ENCODE data around the gene TMPRSS4.

The TMPRSS4 gene

GRCh38 chr11:118108513-118108912, 31.6 kb downstream of the TMPRSS4 start:
- no peak for DNase-seq

DNA sequence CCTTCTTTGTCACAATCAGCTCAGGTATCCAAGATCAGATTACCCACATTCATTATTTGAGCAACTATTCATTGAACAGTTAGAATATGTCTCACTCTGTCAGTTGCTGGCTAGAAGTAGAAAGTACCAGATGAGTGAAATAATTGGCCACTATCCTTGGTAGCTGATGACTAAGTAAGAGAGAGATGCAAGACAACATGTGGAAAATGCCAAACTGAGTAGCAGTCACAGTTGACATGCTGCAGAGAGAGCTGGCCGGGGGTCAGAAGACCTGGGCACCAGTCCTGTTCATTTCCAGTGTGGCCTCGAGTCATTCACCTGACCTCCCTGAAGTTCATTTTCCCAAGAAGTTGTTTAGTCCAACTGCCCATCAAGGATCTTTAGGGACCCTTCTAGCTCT, 32.4 kb downstream of the TMPRSS4 start:
- no peak for DNase-seq

DNA sequence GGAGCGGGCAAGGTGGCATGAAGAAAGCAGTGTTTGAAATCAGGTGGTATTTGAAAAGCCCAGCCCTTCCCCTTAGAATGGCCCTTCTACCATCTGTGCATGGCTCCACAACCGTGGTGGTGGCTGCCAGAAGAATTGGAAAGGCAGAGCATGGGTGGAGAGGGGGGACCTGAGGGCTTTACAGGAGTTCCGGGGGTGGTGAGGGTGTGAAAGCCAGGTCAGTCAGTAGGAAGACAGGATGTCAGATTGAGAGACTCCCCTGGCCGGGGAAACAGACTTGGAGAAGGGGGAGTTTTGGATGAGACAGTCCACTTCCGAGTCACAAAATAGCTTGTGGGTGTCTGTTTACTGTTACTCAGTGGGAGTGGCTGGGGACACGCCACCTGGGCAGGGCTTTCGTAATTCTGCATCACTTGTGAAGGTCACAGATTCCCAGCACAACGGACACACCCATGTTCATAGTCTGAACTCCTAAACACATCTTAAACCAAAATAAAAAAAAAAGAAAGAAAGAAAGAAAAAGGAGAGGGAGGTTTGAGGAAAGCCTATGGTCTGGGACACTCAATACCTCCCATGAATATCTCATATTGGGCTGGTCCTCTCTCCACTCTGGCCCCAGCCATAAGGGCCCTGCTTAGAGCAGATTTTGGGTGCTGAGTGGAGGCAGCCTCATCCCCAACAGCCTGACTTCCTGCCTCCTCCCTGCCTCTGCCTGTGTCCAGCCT, 34.3 kb downstream of the TMPRSS4 start:
- DNase-seq = no peak

DNA sequence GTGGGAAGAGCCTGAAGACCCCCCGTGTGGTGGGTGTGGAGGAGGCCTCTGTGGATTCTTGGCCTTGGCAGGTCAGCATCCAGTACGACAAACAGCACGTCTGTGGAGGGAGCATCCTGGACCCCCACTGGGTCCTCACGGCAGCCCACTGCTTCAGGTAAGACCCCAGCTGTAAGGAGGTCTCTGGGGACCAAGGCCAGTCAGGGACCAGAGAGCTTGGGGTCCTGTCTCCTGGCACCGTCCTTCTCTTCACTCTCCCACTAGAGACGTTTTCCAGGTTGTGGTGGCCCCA, 34.8 kb downstream of the TMPRSS4 start:
- DNase-seq = no peak

DNA sequence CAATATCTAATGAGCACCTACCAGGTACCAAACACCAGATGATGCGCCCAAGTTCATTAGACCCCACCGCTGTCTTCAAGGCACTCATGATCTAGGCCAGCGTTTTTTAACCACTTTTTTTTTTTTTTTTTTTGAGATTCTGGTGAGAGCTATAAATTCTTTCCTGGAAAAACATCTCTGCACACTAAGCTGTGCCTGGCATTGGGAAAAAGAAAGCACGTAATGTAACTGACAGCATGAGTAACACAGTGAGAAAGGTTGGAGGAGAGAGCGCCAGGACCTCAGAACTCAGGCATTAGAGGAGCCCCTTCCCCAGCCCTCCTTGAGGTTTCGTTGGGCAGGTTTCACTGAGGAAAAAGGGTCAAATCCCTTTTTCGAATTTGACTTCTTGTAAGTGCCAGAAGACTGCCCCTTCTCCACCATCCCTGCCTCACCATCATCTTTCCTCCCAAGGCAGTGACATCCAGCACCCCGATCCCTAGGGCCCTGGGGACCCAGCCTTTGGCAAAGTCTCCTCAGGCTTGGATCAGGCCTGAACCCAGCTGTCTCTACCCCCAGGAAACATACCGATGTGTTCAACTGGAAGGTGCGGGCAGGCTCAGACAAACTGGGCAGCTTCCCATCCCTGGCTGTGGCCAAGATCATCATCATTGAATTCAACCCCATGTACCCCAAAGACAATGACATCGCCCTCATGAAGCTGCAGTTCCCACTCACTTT, 36.0 kb downstream of the TMPRSS4 start:
- no peak for DNase-seq

DNA sequence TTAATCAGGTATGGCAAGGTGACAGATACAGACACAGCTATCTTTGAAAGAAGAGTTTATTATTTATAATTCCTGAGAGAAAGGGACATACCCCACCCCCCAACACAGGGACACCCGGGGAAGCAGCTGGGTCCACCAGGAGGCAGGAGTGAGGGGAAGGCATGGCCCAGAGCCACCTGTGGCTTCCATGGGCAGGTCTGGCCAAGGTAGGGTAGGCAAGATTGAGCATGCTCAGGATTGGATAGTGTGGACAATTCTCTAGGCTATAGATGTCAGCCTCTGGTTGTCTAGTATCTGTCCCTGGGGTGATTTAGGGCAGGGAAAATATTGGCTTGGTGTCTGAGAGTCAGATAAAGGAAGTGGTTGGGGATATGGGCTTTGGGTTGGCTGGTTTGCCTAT, 37.4 kb downstream of the TMPRSS4 start:
- no peak for DNase-seq

- DNase-seq = no peak
These were observed 38.2 kb downstream of the TMPRSS4 start for GRCh38 chr11:118115048-118115447.

- no peak for DNase-seq
These were observed 41.1 kb downstream of the TMPRSS4 start for GRCh38 chr11:118117790-118118601.

DNA sequence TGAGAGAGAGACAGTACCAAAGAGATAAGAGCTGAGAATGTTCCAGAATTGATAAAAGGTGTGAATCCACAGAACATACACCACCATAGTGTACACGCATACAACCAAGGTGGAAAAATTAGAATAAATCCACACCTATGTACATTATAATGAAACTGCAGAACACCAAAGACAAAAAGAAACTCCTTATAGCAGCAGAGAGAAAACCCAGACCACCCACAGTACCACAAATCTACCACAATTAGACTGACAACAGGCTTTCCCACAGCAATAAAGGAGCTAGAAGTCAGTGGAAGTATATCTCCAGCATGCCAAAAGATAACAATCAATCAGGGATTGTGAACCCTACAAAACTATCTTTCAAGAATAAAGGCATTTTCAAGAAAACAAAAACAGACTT, 43.9 kb downstream of the TMPRSS4 start:
- no peak for DNase-seq

- DNase-seq = no peak
These were observed 48.2 kb downstream of the TMPRSS4 start for GRCh38 chr11:118124929-118125535.

GRCh38 chr11:118126082-118126838, 49.4 kb downstream of the TMPRSS4 start:
- DNase-seq = no peak

DNA sequence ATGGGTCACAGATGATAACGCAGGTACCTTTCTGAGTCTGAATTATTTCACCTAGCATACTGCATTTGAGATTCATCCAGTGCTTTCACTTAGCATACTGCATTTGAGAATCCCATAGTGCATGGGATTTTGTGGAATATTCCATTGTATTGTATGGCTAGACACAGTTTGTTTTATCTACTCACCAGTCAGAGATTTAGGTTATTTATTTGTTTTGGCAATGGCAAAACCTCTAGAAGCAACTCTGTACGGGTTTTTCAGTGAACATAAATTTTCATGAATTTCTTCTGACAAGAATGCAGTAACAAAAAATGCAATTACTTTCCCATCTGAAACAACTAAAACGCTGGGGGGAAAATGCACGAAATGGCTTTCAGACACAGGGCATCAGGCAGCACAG, 51.4 kb downstream of the TMPRSS4 start:
- DNase-seq = no peak

GRCh38 chr11:118128721-118129470, 52.0 kb downstream of the TMPRSS4 start:
- no peak for DNase-seq

GRCh38 chr11:118129471-118130172, 52.7 kb downstream of the TMPRSS4 start:
- DNase-seq = no peak

DNA sequence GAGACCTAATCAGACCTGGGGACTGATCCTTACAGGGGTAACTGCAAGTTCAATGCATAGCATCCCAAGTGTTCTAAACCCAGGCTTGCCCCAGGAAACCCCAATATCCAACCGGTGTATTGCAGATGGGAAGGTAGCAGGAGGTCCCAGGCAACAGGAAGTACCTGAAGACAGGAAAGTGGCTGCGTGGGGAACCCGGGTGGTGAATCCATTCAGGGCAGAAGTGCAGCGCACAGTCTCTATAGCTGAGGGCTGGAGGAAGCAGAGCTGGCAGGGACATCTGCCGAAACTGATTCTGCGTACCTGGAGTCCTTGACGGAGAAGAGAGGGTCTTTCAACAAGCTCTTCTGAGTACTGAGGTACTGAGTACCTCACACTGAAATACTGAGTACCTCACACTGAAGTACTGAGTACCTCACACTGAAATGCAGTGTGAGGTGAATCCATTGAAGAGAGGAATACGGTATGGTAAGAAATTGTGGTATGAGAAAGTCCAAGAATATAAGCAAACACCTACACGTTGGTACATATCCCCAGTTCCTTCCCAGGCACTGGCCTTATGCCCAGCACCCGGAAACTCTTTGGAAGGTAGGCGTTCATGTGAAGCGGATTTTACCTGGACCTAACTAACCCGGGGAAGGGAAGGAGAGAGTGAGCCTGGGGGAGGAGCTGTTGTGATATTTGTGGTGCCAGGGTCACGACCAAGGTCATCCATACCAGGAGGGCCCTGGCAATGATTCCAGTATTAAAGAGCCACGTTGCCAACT, 55.7 kb downstream of the TMPRSS4 start:
- no peak for DNase-seq

DNA sequence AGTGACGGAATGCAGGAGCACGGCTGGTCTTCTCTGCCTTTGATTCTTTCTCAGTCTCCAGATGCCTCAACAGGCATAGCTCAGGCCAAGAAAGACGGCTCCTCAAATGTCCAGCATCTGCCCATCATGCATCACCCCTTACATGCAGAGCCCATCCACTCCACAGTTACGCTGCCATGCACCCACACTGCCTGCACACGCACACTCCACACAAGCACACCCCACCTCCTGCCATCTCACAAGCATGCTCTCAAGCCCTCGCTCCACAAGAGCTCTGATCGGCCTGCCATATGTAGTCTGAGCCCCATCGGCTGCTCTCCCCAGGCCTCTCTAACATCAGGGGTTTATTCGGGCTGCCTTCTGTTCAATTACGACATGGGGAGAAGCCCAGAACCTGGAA, 56.9 kb downstream of the TMPRSS4 start:
- DNase-seq = no peak

DNA sequence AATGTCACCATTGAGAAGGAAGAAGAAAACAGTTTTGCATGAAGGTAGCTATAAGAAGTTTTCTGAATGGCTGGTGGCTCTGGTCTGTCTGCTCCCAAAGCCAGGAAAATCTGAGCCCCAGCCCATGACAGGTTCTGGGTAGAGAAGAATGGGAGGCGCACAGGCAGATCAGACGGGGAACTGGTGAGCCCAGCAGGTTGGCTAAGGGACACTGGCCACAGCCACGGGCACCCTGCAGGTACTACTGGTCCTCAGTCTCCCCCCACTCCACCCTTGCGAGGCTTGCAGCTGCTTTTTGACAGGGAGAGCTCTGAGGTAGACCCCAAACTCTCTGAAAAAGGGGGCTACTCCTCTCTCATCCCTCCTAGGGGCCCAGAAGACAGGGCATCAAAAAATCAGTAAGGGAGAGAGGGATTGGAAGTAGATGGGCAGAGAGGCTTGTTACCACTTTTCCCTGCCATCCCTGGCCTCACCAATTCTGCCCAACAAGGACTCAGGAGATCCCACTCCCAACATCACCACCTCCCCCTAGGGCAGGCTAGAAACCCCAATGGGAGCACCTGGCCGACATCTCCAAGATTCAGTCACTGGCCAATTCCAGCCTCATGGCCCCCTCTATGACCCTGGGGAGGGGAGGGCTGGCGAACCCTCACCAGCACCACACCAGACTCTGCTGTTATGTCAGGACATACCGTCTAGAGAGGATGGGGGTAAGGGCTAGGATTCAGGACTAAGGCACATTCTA, 58.3 kb downstream of the TMPRSS4 start:
- no peak for DNase-seq

DNA sequence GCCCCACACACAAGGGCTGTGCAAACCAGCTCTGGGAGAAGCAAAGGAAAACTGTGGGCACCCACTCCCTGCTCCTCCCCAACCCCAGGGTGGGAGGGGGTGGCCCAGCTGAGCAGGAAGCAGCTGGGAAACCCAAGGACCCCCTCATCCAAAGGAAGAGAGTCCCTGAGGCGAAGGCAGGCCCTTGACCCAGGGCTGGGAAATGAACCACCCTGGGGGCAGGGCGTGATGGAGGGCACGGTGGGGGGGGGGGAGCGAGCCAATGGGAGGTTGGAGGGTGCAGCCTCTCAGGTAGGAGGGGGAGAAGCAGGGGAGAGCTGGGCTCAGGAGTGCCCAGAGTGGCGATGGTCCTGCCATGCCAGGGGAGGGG, 58.9 kb downstream of the TMPRSS4 start:
- DNase-seq = no peak

GRCh38 chr11:118136341-118136740, 59.5 kb downstream of the TMPRSS4 start:
- DNase-seq = no peak

DNA sequence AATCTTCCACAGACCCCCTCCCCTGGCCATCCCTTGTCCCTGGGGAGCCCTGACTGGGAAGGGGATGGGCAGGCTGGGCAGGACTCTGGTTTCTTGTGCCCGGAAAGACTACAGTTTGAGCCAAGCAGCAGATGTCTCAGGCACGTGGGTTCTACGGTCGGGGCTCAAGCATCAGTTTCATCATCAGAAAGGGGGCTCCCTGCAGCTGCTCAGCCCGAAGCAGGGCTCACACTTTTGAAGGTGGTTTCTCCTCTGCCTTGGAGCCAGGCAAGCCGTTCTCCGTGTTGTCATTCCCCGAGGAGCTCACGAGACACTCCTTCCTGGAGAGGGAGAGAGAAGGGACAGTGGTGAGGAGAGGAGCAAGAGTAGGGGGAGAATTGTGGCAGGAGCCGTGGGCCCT, 59.9 kb downstream of the TMPRSS4 start:
- no peak for DNase-seq
